Body of pancreas (tissue), 4 donors: ENCODE results near the gene TASP1. TPM values are rescaled to one million over a fixed set of nuclear protein-coding genes. Genes with fewer than 3 reads are reported as not detected.

Experiments used
- ATAC-seq: fragments of 150-250 bp; one replicate; pipeline ENCODE4 v1.9.1; 2016
- DNase-seq, 4 donors: peaks; one replicate each; pipeline ENCODE4 v3.0.0-alpha.2; 2019
- H3K27ac ChIP-seq, 4 donors: fragments of 200-600 bp; sonication (generic); 1 replicate in 3 of 4; 2 replicates in 1 of 4; pipeline versions ENCODE4 v1.5.1 to v1.6.1; 2016 to 2019; ENCODE audit warnings: mild to moderate bottlenecking in 1 of 4, mixed read lengths in 1 of 4, moderate library complexity in 1 of 4
- H3K27me3 ChIP-seq, 2 donors: fragments of 200-600 bp; sonication (generic); one replicate each; pipeline ENCODE4 v1.6.0; 2016; ENCODE audit warnings: mild to moderate bottlenecking in 1 of 2
- H3K36me3 ChIP-seq, 2 donors: fragments of 200-600 bp; sonication (generic); replicated peaks in 1 of 2; 2 replicates each; pipeline ENCODE4 v1.5.1; 2016; ENCODE audit warnings: low read depth in 2 of 2; ENCODE audit not compliant: insufficient read depth in 1 of 2
- H3K4me1 ChIP-seq: fragments of 200-600 bp; sonication (generic); one replicate; pipeline ENCODE4 v1.6.0; 2016
- H3K4me3 ChIP-seq, 2 donors: fragments of 200-600 bp; sonication (generic); 1 replicate in 1 of 2; 2 replicates in 1 of 2; pipeline ENCODE4 v1.5.1; 2016 to 2019
- H3K9me3 ChIP-seq, 3 donors: fragments of 200-600 bp; sonication (generic); 1 replicate in 2 of 3; 2 replicates in 1 of 3; pipeline ENCODE4 v1.5.1; 2016
- CTCF ChIP-seq, 7 experiments: fragments of 450-650 bp in 4 of 7; fragments of 200-600 bp in 3 of 7; sonication (generic) in 3 of 7; IDR thresholded peaks; one replicate each; pipeline ENCODE4 v1.5.1; 2016 to 2019; ENCODE audit warnings: antibody characterized with exemption in 7 of 7
- POLR2A ChIP-seq, 3 donors: fragments of 450-650 bp; IDR thresholded peaks; one replicate each; pipeline ENCODE4 v1.6.1; 2016; ENCODE audit warnings: antibody characterized with exemption in 3 of 3, mild to moderate bottlenecking in 2 of 3
- WGBS, 2 donors: methylation state at CpG; one replicate each; pipeline ENCODE4 v1.1.5; 2017; 5-methylcytosine and 5-hydroxymethylcytosine counted together
- intact Hi-C: fragments of 100-400 bp; cut with DNase I; formaldehyde crosslinking; loops from one replicate; pipeline ENCODE4 v1.15.1; 2023
- total RNA-seq, 2 donors: library from RNA; depleted of rRNA; stranded (reverse); fragments of >200 nt; gene quantifications; one replicate each; pipeline ENCODE4 v1.1.0, GENCODE V29; 2016

The TASP1 gene
- total RNA-seq, 2 donors from 2014 or later: 8.0 to 11.5 TPM

- TF ChIP-seq CTCF (IDR thresholded peaks at IDR 0.05): no peak
- TF ChIP-seq POLR2A (IDR thresholded peaks at IDR 0.05): no peak
- no peak for DNase-seq
- Histone ChIP-seq H3K27me3 (no peaks in the 10 kb centered on the region), H3K4me1 (no peaks in the 10 kb centered on the region), H3K27ac (no peak overlapping the region), H3K36me3 (peaks cover 0 to 4% of the 10 kb centered on the region in 2 donors), H3K4me3 (no peak overlapping the region), H3K9me3 (no peaks in the 10 kb centered on the region)
- no peak for ATAC-seq
- 87 to 92% methylated on average over 2 of the region's 2 CpGs for WGBS, 2 donors
- intact Hi-C loops: no loop called here
These were observed 64.7 kb downstream of the TASP1 start for GRCh38 chr20:13574071-13574470.

GRCh38 chr20:13571662-13572061 is 67.1 kb downstream of the TASP1 start:
- ATAC-seq (no peak), DNase-seq (no peak)
- Histone ChIP-seq H3K27me3 (no peaks in the 10 kb centered on the region), H3K4me3 (no peak overlapping the region), H3K27ac (no peak overlapping the region), H3K9me3 (no peaks in the 10 kb centered on the region), H3K36me3 (no peaks in the 10 kb centered on the region), H3K4me1 (no peaks in the 10 kb centered on the region)
- intact Hi-C loops: no loop called here
- TF ChIP-seq POLR2A (IDR thresholded peaks at IDR 0.05) (no peak), CTCF (IDR thresholded peaks at IDR 0.05) (no peak)
- 96% methylated on average over 2 of the region's 2 CpGs for WGBS, 2 donors

GRCh38 chr20:13567663-13568062 is 71.1 kb downstream of the TASP1 start:
- Histone ChIP-seq H3K36me3 (no peaks in the 10 kb centered on the region), H3K4me3 (no peak overlapping the region), H3K9me3 (no peaks in the 10 kb centered on the region), H3K27ac (no peak overlapping the region), H3K27me3 (no peaks in the 10 kb centered on the region), H3K4me1 (no peaks in the 10 kb centered on the region)
- DNase-seq (peak in 1 of 4 donors; percentile 19), ATAC-seq (no peak)
- 69% methylated on average over 3 of the region's 3 CpGs for WGBS, 2 donors
- intact Hi-C loops: no loop called here
- TF ChIP-seq POLR2A (IDR thresholded peaks at IDR 0.05) (no peak), CTCF (IDR thresholded peaks at IDR 0.05) (no peak)

- Histone ChIP-seq H3K36me3 (no peaks in the 10 kb centered on the region), H3K27ac (no peak overlapping the region), H3K9me3 (no peaks in the 10 kb centered on the region), H3K27me3 (no peaks in the 10 kb centered on the region), H3K4me1 (no peaks in the 10 kb centered on the region), H3K4me3 (no peak overlapping the region)
- 91 to 94% methylated on average over 1 of the region's 1 CpG for WGBS, 2 donors
- intact Hi-C loops: no loop called here
- DNase-seq: no peak
- ATAC-seq: no peak
- TF ChIP-seq POLR2A (IDR thresholded peaks at IDR 0.05) (no peak), CTCF (IDR thresholded peaks at IDR 0.05) (no peak)
These were observed 74.9 kb downstream of the TASP1 start for GRCh38 chr20:13563854-13564253.

GRCh38 chr20:13554706-13555105 is 84.0 kb downstream of the TASP1 start:
- no peak overlapping the region for H3K27ac ChIP-seq
- no peaks in the 10 kb centered on the region for H3K27me3 ChIP-seq
- ATAC-seq: no peak
- 85 to 95% methylated on average over 1 of the region's 1 CpG for WGBS, 2 donors
- no peak overlapping the region for H3K4me3 ChIP-seq
- intact Hi-C loops: no loop called here
- H3K9me3 ChIP-seq: no peaks in the 10 kb centered on the region
- no peak for TF ChIP-seq CTCF (IDR thresholded peaks at IDR 0.05)
- TF ChIP-seq POLR2A (IDR thresholded peaks at IDR 0.05): no peak
- no peaks in the 10 kb centered on the region for H3K36me3 ChIP-seq
- DNase-seq: no peak
- H3K4me1 ChIP-seq: no peaks in the 10 kb centered on the region
